HEK293T (cell line): ENCODE data around the gene TRMT13.

ENCODE experiments used
- CTCF ChIA-PET: fragments of 350-600 bp; formaldehyde crosslinking; extraction: SDS; loops from one replicate; lab custom pipeline; 2021; ENCODE audit warnings: antibody characterized with exemption, inconsistent platforms; lab: Yijun Ruan, JAX
- POLR2A ChIA-PET: fragments of 350-600 bp; formaldehyde crosslinking; extraction: SDS; loops from one replicate; lab custom pipeline; 2020; ENCODE audit warnings: antibody characterized with exemption, inconsistent platforms; lab: Yijun Ruan, JAX
- DNase-seq: peaks from one replicate; pipeline ENCODE4 v3.0.0; 2012; ENCODE audit warnings: mixed read lengths; ENCODE audit errors: extremely low spot score
- ARNT ChIP-seq: fragments of 450-650 bp; IDR thresholded peaks from 2 replicates; pipeline ENCODE4 v1.6.1; 2017; ENCODE audit warnings: mild to moderate bottlenecking
- BHLHE40 ChIP-seq: fragments of 450-650 bp; IDR thresholded peaks from 2 replicates; pipeline ENCODE4 v1.6.1; 2016; ENCODE audit warnings: mild to moderate bottlenecking, moderate library complexity, borderline replicate concordance
- CTBP1 ChIP-seq: fragments of 450-650 bp; IDR thresholded peaks from 2 replicates; pipeline ENCODE4 v1.6.1; 2016; ENCODE audit warnings: borderline replicate concordance
- ELF4 ChIP-seq: fragments of 450-650 bp; IDR thresholded peaks from 2 replicates; pipeline ENCODE4 v1.6.1; 2017; ENCODE audit warnings: antibody characterized with exemption
- FOXA1 ChIP-seq: fragments of 450-650 bp; IDR thresholded peaks from 2 replicates; pipeline ENCODE4 v1.6.1; 2016; ENCODE audit warnings: mild to moderate bottlenecking
- FOXK2 ChIP-seq: fragments of 450-650 bp; IDR thresholded peaks from 2 replicates; pipeline ENCODE4 v1.6.1; 2016; ENCODE audit warnings: mild to moderate bottlenecking
- FOXM1 ChIP-seq: fragments of 450-650 bp; IDR thresholded peaks from 2 replicates; pipeline ENCODE4 v1.6.1; 2017; ENCODE audit warnings: mild to moderate bottlenecking, borderline replicate concordance
- HDGF ChIP-seq: fragments of 450-650 bp; IDR thresholded peaks from 2 replicates; pipeline ENCODE4 v1.6.1; 2017; ENCODE audit warnings: antibody characterized with exemption, borderline replicate concordance
- L3MBTL2 ChIP-seq: fragments of 450-650 bp; conservative IDR thresholded peaks from 2 replicates; pipeline ENCODE4 v1.6.1; 2016; ENCODE audit warnings: mild to moderate bottlenecking
- LEF1 ChIP-seq: fragments of 450-650 bp; IDR thresholded peaks from 2 replicates; pipeline ENCODE4 v1.6.1; 2017; ENCODE audit warnings: mild to moderate bottlenecking, borderline replicate concordance
- NFRKB ChIP-seq: fragments of 450-650 bp; IDR thresholded peaks from 2 replicates; pipeline ENCODE4 v1.6.1; 2016; ENCODE audit warnings: mild to moderate bottlenecking, moderate library complexity
- SP1 ChIP-seq: fragments of 450-650 bp; IDR thresholded peaks from 2 replicates; pipeline ENCODE4 v1.6.1; 2017
- TARDBP ChIP-seq: fragments of 450-650 bp; IDR thresholded peaks from 2 replicates; pipeline ENCODE4 v1.6.1; 2016
- ZNF384 ChIP-seq: fragments of 450-650 bp; IDR thresholded peaks from 2 replicates; pipeline ENCODE4 v1.6.1; 2016
- TF ChIP-seq, protein P1 (sequence below): fragments of 450-650 bp; IDR thresholded peaks from 2 replicates; pipeline ENCODE4 v1.6.1; 2016

The TRMT13 gene

DNA sequence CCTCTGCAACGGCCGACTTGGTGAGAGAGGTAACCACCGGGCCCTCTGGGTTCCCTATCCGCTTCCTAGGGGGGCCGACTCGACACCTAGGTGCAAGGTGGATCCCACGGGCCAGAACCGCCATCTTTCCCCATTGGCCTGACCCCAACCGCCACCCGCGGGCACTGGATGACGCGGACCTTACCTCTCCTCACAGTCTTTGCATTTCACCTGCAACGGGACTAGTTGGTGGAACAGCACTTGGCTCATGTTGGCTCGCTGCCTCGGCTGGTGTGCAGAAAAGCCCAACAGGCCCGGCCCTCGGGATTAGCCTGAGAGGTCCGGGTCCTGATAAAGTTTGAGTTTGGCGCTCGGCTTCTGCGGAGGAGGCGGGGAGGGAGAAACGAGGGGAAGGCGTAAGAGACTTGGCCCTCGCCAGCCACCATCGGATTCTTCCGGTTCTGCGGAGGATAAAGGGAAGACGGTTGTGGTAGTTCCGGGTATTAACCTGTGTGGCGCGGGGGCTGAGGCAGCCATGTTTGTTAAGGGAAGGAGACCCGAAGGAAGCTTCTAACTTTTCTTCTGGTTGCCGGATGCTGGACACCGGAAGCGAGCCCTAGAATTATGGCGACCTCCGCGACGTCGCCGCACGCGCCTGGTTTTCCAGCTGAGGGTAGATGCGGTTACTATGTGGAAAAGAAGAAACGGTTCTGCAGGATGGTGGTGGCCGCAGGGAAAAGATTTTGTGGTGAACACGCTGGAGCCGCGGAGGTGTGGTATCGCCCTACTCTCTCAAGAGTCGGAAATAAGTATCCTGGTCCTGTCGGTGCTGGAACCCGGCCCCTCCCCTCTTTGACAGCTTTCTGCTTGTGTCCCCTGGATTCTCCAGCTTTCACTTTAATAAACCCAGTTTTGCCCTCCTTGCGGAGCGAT lies at the start of gene TRMT13, which contains the start of gene SASS6:
Gene TRMT13, plus strand, starts transcription at position 598 of the 912 bp plus-strand sequence. Its CDS starts 6 bp downstream, at position 604.
Gene SASS6, minus strand, starts transcription at position 365 of the 912 bp plus-strand sequence. Its CDS starts 116 bp downstream, at position 249.
- TF ChIP-seq NFRKB (peak; percentile 77), CTBP1 (no peak), ELF4 (peak; percentile 97), FOXM1 (peak; percentile 13; the same call in 1 of the 2 replicates), L3MBTL2 (peak; percentile 99), ARNT (no peak; the same call in 1 of the 2 replicates)
- ChIA-PET POLR2A (interaction anchor here (0.6 to 1.5 kb wide), 19 partner anchors 9 to 405 kb away, joined by 3 to 10 read pairs (median 3); partner anchors contain the start of genes CDC14A, GPR88 and SLC35A3), CTCF (interaction anchor here (0.6 to 1.0 kb wide), 3 partner anchors 305 to 331 kb away, joined by 3 to 4 read pairs (median 4); no protein-coding TSS in a partner anchor)

GRCh38 chr1:100087396-100087795 lies 45.6 kb upstream of the TRMT13 start:
- TF ChIP-seq, protein P1, sequence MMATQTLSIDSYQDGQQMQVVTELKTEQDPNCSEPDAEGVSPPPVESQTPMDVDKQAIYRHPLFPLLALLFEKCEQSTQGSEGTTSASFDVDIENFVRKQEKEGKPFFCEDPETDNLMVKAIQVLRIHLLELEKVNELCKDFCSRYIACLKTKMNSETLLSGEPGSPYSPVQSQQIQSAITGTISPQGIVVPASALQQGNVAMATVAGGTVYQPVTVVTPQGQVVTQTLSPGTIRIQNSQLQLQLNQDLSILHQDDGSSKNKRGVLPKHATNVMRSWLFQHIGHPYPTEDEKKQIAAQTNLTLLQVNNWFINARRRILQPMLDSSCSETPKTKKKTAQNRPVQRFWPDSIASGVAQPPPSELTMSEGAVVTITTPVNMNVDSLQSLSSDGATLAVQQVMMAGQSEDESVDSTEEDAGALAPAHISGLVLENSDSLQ = no peak
- TF ChIP-seq L3MBTL2 (no peak), ARNT (no peak), BHLHE40 (no peak)
- ChIA-PET POLR2A (interaction anchor here (1.1 kb wide), 1 partner anchor 46 kb away, joined by 3 read pairs; the partner anchor contains the start of genes SASS6 and TRMT13), CTCF (no interaction called here)
- no peak for DNase-seq

More for the DNA sequence above, at the start of gene TRMT13, which contains the start of gene SASS6:
- peak; percentile 93 for DNase-seq

DNA sequence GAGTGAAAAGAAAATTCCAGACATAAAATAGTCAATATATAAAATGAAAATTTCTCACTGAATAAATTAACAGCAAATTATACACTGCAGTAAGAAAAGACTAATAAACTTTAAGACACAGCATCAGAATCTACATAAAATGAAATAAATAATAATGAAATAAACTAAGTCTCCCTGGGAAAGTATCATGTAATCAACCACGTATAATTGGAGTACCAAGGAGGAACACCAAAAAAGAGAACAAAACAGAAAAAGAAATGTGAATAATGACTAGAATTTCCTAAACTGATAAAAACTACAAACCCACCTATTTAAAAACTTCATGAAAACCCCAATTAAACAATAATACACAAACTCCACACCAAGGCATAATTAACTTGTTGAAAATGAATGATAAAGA lies 43.9 kb upstream of the TRMT13 start:
- no peak for DNase-seq
- ChIA-PET POLR2A (no interaction called here), CTCF (no interaction called here)
- TF ChIP-seq TARDBP = no peak
- no peak for TF ChIP-seq HDGF
- TF ChIP-seq CTBP1 = no peak
- TF ChIP-seq, protein P1 = no peak
- no peak for TF ChIP-seq FOXA1
- TF ChIP-seq LEF1 = no peak
- no peak for TF ChIP-seq ARNT
- no peak for TF ChIP-seq FOXK2
- TF ChIP-seq BHLHE40 = no peak
- TF ChIP-seq SP1 = no peak
- TF ChIP-seq NFRKB = no peak
- no peak for TF ChIP-seq ELF4

DNA sequence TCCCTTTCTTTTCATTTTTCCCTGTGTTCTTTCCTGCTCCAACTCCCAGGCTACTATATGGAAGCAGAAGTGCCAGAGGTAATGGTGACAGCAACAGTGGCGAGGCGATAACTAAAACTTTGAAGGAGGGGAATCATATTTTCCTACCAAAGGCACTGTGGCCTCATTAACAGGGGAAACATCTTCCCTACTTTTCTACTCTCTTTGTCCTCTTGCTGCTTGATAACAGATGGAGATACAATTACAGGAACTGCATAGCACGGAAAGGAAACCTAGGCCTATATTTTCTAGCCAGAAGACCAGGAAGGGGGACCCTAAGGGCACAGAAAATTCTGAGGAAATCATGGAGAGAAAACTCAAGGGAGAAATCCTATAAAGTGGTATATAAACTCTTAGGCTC lies 42.5 kb upstream of the TRMT13 start:
- POLR2A ChIA-PET = no interaction called here
- DNase-seq = no peak
- no peak for TF ChIP-seq FOXM1
- CTCF ChIA-PET = interaction anchor here (0.6 kb wide), 1 partner anchor 12 kb away, joined by 4 read pairs; no protein-coding TSS in a partner anchor

DNA sequence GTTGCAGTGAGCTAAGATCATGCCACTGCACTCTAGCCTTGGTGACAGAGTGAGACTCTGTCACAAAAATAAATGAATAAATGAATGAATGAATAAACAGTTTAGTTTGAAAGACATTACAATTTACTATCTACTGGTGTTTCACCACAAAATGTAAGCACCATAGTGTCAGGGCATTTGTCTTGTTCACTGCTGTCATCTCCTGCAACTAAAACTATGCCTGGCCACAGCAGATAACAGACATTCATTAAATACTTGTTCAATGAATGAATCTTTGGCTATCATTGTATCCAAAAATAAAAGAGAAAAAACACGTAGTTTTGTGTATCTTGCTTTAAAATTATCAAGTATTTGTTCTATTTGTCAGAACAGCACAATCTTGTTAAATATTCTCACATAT lies 32.8 kb upstream of the TRMT13 start:
- DNase-seq = no peak
- CTCF ChIA-PET = no interaction called here
- POLR2A ChIA-PET = no interaction called here

GRCh38 chr1:100101564-100101963 lies 31.4 kb upstream of the TRMT13 start:
- no peak for TF ChIP-seq BHLHE40
- TF ChIP-seq, protein P1 = no peak
- TF ChIP-seq LEF1 = no peak
- TF ChIP-seq ARNT = no peak
- TF ChIP-seq CTBP1 = no peak
- TF ChIP-seq L3MBTL2 = no peak
- TF ChIP-seq NFRKB = no peak
- TF ChIP-seq ZNF384 = no peak
- TF ChIP-seq HDGF = no peak
- no peak for TF ChIP-seq FOXM1
- TF ChIP-seq FOXK2 = no peak
- TF ChIP-seq ELF4 = no peak
- no peak for DNase-seq
- ChIA-PET POLR2A (no interaction called here), CTCF (no interaction called here)

More for the DNA sequence above, 32.8 kb upstream of the TRMT13 start:
- TF ChIP-seq CTBP1 = no peak
- TF ChIP-seq ELF4 = no peak
- TF ChIP-seq NFRKB = no peak
- TF ChIP-seq ZNF384 = no peak
- no peak for TF ChIP-seq ARNT
- TF ChIP-seq L3MBTL2 = no peak
- no peak for TF ChIP-seq LEF1
- no peak for TF ChIP-seq HDGF
- TF ChIP-seq TARDBP = no peak
- TF ChIP-seq FOXM1 = no peak
- TF ChIP-seq, protein P1 = no peak
